Measurements from ENCODE around the gene IPMK.

IPMK gene

DNA sequence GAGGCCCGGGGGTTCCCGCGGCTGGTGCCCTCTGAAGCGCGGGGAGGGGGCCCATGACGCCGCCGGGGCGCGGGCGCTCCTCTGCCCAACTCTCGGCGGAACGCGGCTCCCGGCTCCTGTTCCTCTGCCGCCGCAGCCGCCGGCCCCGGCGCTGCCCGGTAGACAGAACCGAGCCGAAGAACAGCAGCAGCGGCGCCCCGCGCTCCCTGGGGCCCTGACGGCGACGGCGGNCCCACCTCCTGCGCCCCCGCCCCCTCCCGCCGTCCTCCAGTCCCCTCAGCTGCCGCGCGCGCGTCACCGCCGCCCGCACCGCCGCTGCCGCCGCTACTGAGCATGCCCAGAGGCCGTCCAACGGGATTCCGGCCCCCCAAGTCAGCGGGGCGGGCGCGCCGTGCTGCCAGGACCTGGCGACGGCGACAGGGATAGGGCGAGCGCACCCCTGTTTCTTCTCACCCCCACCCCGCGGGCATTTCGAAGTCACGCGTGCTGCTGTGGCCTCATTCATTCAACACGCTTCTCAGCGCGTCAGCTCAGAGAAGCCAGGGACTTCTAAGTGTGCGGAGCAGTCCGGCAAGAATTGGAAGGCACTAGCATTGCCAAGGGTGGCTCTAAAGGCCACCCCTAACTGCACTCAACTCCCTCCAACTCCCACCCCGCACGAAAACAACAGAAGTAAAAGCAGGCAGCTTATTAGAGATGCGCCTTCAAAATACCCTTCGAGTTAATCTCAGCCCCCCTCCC is at the start of gene IPMK:
IPMK (minus strand) TSS at position 182 of the 741 bp plus-strand sequence. CDS start 283 bp downstream, outside the sequence.
- FAIRE-seq: no peak

DNA sequence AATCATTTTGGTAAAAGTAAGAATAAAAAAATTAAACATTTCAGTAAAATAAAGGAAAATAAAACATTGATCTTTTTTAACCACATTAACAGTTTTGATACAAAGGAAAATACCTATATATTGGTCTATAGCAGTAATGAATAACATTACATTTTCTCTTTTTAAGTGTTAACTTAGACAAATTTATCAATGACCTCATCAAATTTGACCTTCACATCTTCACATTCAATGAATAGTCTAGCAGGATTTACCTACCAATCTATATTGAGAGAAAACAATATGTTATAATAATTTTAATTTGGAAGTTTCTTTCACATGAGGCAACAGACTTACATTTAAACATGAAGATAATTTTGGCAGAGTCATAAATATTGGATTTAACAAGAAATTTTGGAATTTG is 49.2 kb upstream of the IPMK start:
- no peak for FAIRE-seq

DNA sequence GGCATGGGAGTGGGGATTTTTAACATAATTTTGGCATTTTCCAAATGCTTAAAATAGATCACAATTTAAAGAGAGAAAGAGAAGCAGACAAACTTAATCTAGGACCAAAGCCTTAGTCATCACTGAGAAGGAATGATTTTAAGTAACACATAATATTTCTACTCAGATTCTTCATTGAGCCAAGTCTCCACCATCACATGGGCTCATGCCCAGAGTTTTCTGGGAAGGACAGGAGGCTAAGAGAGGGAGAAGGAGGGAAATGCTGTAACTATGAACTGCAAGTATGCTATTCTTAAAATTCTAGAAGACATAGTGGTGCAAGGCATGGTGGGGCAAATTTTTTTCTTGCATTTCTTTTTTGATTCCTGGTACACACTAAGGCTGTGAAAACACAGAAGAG is 43.3 kb upstream of the IPMK start:
- FAIRE-seq: no peak

DNA sequence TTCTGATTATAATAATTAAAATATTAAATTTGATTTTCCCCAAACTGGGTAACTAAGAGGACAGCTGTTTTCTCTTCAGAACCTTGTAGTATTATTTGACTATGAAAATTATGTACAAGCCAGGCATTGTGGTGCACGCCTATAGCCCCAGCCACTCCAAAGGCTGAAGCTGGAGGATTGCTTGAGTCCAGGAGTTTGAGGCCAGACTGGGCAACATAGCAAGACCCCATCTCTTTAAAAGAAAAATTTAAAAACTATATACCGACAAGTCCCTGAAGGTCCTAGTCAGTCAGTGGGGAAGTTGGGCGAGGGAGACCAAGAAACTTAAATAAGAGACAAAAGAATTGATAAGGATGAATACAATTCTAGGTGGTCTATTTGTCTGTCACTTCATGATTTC is 40.0 kb upstream of the IPMK start:
- FAIRE-seq: no peak

DNA sequence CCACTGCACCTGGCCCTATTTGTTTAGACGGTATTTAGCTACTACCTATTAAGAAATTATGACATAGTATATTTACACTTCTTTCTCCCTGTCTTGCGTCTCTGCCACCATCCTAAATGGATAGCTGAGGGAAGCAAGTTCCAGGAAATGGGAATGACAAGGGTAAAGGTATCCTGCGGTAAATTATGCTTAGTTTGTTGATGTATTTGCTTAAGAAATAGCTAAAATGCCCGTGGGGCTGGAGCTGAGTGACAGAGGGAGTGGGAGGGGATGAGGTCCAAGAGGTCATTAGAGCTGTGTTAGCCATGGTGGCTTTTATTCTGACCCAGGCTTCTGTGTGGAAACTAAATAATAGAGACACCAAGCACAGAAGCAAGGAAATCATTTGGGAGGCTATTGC is 38.1 kb upstream of the IPMK start:
- no peak for FAIRE-seq

DNA sequence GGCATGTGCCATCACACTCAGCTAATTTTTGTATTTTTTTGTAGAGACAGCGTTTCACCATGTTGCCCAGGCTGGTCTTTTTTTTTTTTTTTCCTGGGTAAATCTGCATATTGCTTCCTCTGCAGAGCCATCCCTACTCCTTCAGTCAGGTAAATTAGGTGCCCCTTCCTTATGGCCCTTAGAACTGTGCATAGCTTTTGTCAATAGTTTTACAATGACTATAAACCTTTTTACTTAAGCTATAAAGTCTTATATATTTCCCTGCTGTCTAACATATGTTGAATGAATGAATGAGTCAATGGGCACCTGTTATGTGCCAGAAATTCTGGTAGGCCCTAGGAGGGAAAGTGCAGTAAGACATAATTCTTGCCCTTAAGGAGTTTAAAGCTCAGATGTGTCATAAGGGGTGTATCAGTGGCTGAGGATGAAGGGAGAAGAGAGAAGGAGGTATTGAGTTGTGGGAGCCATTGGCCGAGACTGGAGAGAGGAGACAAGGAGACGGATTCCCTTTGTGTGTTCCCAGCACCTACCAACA is 36.5 kb upstream of the IPMK start:
- no peak for FAIRE-seq

DNA sequence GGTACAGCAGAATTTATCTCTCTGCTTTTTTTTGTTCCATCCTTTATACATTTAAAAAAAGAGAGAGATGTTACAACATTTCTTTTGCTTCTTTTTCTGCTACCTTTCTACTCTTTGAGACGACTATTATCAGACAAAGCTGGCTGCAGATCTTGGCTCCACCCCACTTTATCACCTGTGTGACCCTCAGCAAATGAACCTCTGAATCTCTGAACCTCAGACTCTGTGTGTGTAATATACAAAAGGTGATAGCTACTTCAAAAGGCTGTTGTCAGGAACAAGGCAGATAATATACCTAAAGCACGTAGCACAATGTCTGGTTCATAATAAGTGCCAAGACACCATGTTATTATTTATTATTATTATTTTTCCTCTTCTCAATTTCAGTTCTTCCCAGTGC is 34.6 kb upstream of the IPMK start:
- no peak for FAIRE-seq

DNA sequence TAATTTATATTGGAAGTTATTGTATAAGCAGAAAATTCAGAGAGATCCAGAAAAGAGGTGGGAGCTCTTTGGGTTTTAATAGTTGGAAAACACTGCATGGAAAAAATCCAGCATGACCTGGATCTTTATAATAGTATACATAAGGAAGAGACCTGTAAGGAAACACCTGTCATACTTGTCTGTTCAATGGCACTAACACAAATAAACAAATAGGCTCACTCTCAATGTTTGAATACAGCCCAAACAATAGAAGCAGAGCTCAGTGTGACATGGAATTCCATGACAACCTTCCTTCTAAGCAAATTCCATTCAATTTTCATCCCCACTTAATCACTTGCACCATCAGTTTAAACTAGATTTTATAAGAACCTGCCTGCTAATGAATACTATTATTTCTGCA is 33.0 kb upstream of the IPMK start:
- no peak for FAIRE-seq

DNA sequence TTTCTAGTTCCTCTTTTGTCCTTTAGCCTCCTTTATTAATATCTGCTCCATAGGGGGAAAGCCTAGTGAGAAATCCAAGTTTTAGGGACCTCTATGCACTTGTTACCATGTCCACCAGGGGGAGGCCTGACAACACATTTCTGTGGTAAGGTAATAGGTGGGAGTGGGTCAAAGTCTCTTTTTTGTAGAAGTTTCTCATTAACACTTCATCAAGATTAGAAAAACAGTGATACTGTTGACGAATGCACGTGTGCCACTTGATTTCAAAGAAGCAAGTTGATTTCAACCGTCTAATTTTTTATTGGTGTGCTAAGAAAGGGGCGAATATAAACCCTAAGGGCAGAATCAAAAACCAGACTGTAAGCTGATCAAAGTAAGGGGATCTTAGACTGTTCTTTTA is 31.9 kb upstream of the IPMK start:
- FAIRE-seq: peak; percentile 58

DNA sequence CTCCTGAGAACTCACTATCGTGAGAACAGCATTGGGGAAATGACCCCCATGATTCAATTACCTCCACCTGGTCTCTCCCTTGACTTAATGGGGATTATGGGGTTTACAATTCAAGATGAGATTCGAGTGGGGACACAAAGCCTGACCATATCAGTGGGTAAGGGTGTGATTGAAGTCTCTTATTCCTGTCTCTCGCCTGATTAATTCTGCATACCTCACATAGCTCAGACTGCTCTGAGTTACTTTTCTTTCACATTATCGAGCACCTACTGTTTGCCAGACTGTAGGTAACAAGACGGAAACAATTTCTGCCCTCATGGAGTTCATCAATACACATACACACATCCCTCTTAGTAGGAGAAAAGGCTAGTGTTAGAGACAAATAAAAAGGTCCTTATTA is 26.3 kb upstream of the IPMK start:
- no peak for FAIRE-seq

DNA sequence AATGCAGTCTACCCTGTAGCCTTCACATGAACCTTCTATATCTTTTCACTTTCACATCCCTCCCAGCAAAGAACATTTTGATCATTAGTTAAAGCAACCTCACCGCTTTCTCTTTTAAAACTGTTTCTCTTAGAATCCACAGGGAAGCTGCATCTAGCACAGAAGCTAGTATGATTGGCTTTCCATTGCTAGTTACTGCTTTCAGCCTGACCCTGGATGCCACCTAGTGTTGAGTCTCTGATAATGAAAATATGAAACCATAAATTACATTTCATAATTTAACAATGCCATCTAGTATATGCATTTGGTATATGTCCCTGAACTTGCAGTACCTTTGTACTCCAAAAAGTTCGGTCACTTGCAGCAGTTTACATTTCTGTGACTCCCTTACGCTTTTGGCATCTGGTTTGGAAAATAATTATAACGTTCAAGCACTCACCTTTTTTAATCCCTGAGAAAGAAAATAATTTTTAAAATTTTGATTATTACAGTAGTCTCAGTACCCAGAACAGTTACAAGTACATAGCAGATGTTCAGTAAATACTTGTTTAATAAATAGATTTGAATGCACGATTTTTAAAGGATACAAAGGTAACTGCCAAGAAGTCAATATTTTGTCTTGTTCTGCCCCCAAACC is 24.0 kb upstream of the IPMK start:
- FAIRE-seq: no peak

DNA sequence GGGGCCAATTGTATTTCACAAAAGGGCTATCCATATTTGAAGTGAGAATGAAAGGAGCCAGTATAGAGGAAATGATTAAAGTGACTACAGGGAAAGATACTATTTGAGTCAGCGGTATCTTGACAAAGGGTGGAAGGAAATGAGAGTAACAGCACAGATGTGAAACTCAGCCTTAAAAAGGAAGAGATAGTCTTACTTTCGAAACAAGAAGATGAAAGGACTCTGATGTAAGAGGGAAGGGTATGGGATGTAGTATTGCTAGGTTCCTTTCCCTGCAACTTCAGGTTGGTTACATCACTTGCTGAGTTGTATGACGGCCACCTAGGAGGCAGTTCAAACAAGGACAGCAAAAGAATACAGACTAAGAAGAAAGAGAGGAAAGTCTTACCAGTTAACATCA is 14.9 kb upstream of the IPMK start:
- FAIRE-seq: no peak

DNA sequence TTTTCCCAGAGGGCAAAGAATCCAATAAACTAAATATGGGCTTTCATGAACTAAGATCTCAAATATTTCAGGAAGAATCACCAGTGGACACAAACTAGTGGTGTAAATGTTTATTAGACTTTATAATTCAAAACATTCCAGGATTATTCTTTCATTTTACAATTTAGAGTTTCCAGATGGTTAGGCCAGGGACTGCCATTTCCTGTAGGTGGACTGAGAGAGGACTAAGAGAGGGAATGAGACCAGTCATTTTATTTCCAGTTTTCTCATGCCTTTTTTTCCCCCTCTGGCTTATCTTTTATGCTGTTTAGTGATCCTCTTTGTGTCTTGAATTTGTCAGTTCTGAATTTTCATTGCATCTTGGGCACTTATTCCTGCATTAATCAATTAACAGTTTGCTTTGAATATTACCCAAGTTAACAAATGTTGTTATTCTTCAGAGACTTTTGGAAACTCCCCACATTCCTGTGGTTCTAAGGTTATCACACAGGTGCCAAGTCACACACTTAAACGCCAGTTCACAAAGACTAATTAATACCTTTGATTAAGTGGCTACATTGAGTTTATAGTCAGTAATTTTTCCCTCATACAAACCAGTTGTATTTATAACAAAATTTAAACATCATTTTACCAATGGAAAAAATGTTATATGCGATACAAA is 13.5 kb upstream of the IPMK start:
- FAIRE-seq: peak; percentile 57

DNA sequence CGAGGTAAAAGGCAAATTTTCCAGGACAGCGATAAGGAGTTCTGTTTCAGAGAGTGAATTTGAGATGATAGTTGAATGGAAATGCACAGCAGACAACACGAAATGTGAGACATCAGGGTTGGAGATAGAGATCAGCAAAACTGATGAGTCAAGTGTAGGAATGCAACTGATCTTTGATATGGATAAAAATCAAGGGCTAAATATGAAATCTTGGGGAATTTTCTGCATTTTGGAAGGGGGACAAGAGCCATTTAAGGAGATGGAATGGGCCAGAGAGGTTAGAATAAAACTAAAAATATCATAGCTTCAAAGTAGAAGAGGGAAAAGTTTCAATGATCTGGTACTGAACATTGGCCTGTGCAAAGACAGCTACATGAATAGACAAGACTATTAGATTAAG is 12.8 kb upstream of the IPMK start:
- FAIRE-seq: no peak

DNA sequence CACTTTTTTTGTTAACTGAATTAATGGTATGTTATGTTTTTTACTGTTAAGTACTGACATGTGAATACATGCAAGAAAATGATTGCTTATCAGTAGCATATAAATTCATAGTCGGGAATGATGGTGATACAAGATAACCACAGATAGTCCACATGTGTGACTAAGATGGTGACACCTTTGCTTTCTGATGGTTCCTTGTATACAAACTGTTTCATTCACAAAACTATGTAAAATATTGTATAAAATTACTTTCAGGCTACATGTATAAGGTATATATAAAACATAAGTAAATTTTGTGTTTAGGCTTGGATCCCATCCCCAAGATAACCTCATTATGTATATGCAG is 11.2 kb upstream of the IPMK start:
- no peak for FAIRE-seq

DNA sequence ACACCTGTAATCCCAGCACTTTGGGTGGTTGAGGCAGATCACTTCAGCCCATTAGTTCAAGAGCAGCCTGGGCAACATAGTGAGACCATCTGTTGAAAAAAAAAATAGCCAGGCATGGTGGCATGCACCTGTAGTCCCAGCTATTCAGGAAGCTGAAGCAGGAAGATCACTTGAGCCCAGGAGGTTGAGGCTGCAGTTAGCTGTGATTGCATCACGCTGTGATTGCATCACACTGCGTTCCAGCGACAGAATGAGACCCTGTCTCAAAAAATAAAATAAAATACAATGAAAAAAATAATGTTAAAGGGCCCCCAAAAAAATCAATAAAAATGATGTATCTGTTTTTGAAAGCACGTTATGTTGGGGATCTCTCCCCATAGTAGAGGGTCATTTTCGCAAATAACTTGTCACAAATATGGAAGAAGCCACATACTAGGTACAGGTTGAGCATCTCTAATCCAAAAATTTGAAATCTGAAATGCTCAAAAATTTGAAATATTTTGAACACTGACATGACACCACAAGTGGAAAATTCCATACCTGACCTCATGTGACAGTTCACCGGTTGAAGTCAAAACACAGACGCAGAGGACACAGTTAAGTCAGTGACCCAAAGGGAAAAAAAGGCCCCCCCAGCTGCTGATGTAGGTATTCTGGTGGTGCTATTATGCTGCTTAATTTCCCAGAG is 10.7 kb upstream of the IPMK start:
- FAIRE-seq: no peak

DNA sequence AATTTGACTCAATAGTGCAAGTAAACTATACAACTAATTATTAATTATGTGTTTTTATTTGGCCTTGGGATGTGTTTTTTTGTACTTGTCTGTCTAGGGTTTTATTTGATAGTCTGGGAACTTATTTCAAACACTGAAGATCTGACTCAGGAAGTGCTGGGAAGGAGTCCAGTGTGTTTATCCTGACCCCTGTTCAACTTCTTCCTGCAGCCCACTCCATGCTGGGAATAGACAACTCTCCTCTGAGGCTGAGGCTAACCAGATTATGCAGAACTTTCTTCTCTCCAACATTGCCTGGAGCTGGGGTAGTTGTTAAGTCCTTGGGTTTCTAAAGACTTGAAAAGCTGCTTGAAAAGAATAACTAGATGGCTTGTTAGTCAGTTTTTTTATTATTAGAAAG is 8.2 kb upstream of the IPMK start:
- no peak for FAIRE-seq

DNA sequence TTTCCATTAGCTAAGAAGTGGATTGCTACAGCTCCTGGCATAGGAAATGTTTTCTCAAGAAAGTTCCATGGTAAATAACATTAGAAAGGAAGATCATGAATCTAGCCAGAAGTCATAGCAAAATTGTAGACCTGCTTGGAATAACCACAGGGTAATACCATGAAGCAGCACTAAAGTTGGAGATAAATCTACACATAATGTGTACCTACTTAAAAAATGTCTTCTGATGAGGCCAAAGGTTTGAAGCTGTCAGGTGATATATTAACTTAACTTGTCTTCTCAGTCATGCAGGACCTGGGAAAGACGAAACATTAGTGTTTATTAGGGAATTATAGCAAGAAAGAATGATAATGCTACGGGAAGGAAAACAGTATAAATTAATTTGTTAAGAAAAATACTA is 7.6 kb upstream of the IPMK start:
- FAIRE-seq: no peak

DNA sequence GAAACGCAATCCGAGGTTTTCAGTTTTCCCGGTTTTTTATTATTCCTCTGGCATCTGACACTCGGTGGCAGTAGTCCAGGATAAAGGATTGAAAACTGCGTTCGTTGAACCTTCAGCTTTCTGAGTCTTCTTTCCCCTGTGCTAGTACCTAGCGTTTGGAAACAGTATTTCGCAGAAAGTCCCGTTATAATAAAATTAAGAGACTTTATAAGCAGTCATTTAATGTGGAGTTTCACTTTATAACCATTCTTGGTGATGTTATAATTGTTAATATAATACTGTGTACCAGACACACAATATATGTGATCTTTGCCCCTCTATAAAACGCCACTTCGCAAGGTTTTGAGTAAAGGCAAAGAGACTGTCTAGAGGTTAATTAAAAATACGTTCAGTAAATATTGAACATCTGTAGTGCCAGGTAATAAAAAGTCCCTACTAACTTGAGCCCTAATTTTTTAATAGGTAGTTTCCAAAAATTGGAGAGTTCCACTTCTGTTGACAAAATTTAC is 2.1 kb upstream of the IPMK start:
- FAIRE-seq: no peak

DNA sequence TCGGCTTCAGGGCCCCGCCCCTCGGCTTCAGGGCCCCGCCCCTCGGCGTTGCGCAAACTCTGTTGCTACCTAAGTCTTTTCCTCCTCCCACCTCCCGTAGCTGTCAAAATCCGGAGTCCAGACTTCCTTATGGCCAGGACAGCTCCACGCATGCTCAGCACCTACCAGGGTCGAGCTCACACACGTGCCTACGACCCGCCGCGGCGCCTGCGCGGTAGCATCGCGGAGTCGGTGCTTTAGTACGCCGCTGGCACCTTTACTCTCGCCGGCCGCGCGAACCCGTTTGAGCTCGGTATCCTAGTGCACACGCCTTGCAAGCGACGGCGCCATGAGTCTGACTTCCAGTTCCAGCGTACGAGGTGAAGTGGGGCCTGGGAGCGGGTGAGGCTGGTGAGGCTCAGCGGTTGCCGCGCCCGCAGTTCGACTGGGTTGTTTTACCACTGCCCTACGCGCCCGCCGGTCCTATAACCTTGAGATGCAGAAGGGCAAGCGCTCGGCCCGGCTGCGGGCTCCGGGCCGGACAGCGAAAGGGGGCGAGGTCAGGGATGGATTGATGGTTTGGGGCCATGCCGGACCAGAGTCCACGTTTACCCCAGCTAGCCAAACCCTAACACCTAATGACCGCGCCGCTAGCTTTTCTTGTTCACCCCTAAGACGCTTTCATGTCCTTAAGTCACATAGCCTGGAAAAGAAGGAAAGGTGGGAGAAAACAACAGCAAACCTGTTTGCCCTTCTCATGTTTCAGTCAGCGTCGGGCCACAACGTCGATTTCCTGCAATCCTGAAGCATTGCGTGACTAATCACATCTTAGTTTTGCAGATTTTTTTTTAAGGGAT is 1.5 kb upstream of the IPMK start, which contains the start of gene CISD1:
CISD1 (plus strand) TSS at position 217 of the 836 bp plus-strand sequence; CDS start at position 329, 112 bp downstream.
- FAIRE-seq: peak; percentile 86

DNA sequence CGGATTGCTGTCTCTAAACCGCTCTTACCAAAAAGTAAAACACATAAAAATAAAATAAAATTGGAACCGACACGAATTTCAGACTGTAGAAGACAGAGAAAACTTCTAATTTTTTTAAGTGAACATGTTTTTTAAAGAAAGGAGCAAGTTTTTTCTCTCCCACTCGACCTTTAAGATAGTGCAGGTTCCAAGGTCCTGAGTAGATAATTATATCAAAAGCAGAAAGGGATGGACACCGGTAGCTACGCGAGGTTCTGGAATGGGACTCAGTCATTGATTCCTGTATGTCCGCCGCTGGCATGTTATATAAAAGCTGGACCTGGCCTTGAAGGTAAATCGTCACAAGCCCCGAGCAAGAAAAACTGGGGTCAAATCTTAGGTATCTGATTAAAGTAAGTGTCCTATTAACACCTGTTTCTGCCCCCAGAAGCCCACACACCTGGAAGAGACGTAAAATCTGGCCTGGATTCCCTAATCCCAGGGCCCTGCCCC is 806 bp upstream of the IPMK start:
- FAIRE-seq: no peak
